ENCODE measurements around the gene CRACR2B. TPM values are rescaled to one million over a fixed set of nuclear protein-coding genes. Genes with fewer than 3 reads are reported as not detected.
A peak's percentile ranks its signal among the peaks of the same experiment; 100 is the strongest.

The CRACR2B gene
- total RNA-seq, 1 donor from 2014 or later: 50.9 TPM

DNA sequence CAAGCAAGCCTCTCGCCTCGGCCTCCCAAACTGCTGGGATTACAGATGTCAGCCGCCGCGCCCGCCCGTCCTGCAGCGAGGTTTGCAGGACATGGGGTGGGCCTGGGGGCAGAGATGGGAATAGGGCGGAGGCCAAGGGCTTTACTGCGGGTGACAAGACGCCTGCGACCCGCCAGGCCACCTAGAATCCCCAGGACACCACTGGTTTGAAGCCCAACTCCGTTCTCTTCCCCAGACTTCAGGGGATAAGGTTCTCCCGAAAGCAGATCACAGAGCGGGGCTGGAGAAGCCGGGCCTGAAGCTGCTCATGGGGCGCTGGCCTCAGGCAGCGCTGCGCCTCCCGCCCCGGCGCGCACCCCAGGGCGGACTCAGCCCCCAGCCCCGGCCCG is 14.3 kb downstream of the CRACR2B start:
- Mint-ChIP-seq H3K36me3 (ENCODE audit: insufficient read depth) (no peaks in the 10 kb centered on the region), H3K27me3 (peaks cover 3% of the 10 kb centered on the region), H3K9me3 (ENCODE audit: low read depth) (no peaks in the 10 kb centered on the region), H3K4me3 (ENCODE audit: low read depth) (peak overlapping the region; percentile 84), H3K27ac (peak overlapping the region; percentile 92), H3K4me1 (ENCODE audit: low read depth) (peaks cover 15% of the 10 kb centered on the region)
- no peak for TF ChIP-seq CTCF (IDR thresholded peaks at IDR 0.05; ENCODE audit: unreplicated experiment)
- DNase-seq (ENCODE audit: low spot score, unreplicated experiment): no peak

- peak; percentile 77 for DNase-seq (ENCODE audit: low spot score, unreplicated experiment)
- no peaks in the 10 kb centered on the region for H3K36me3 Mint-ChIP-seq (ENCODE audit: insufficient read depth)
- peak within 1 kb of the TSS; percentile 84 for H3K4me3 Mint-ChIP-seq (ENCODE audit: low read depth)
- H3K27ac Mint-ChIP-seq: peak within 1 kb of the TSS; percentile 92
- TF ChIP-seq CTCF (IDR thresholded peaks at IDR 0.05; ENCODE audit: unreplicated experiment): no peak
- peaks cover 15% of the 10 kb centered on the region for H3K4me1 Mint-ChIP-seq (ENCODE audit: low read depth)
- H3K27me3 Mint-ChIP-seq: peaks cover 3% of the 10 kb centered on the region
- no peaks in the 10 kb centered on the region for H3K9me3 Mint-ChIP-seq (ENCODE audit: low read depth)
Observed at GRCh38 chr11:842370-843002, 14.8 kb downstream of the CRACR2B start, which contains the start of the genes POLR2L and TSPAN4. Gene POLR2L, minus strand, starts transcription at chr11:842529. Its CDS starts 21 bp downstream, at chr11:842508. Gene TSPAN4, plus strand, starts transcription at chr11:842852. Its CDS starts 7,453 bp downstream, at chr11:850305.

DNA sequence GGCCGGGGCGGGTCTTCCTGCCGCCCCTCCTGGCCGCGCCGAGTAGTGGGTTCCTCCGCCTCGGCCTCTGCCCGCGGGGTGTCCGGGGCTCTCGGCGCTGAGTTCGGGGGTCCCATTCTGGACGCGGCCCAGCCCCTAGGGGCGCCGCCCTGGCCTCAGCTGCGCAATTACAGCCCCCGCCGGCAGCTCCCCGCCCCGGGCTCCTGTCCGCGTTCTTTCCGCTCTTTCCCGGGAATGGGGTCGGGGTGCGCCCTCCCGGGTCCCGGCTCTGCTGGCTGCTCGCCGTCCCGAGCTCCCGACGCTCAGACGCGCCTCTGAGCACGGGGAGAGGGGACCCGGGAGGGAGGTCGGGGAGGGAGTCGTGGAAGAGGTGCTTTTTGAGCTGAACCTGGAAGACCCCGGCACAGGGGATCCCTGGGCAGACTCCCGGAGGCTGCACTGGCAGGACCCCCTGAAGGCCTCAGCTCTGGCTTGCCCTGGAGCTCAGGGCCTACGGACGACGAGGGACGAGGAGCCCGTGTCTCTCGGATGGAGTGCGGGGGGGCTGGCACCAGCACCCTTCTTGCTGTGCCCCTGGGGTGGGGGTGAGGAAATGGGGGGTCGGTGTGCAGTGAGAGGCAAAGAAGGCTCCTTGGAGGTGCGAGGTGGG is 15.5 kb downstream of the CRACR2B start:
- Mint-ChIP-seq H3K27me3 (peaks cover 3% of the 10 kb centered on the region), H3K36me3 (ENCODE audit: insufficient read depth) (no peaks in the 10 kb centered on the region), H3K9me3 (ENCODE audit: low read depth) (no peaks in the 10 kb centered on the region), H3K4me1 (ENCODE audit: low read depth) (peaks cover 15% of the 10 kb centered on the region), H3K4me3 (ENCODE audit: low read depth) (peak overlapping the region; percentile 67), H3K27ac (peak overlapping the region; percentile 56)
- DNase-seq (ENCODE audit: low spot score, unreplicated experiment): no peak
- TF ChIP-seq CTCF (IDR thresholded peaks at IDR 0.05; ENCODE audit: unreplicated experiment): peak; percentile 37

DNA sequence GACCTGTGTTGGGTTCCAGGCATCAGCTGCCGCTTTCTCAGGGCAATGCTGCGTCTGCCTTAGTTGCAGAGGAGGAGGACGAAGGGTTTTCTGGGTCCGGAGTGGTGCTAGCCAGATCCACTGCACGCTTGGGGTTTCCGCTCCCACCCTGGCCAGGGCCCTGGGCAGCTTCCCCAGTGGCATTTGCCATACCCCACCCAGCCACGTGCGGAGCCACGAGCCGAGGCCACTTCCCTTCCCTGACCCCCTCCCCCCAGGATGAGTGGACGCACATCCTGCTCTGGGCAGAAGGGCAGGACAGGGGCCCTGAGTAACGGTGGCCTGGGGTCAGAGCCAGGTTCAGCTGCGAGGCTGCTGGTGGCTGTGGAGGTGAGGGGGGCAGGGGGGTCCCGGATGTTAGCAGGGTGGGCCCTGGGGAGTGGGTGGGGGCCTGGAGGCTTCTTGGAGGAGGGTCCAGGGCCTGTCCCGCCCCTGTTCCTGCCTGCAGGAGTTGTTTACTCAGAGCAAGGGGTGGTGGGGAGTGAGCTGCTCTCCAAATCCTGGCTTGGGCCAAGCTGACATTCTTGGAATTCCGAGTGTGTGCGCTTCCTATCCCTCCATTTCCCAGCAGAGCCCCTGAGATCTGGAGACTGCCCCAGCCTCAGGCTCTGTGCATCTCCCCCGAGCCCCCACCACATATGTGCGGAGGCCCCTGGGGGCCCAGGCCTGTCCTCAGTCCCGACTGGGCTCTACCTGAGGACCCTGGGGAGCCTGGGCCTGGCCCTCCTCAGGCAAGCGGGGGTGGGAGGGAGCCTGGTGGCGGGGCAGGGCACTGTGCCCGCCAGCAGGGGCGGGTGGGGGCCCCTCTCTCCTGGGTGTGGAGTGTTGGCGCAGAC is 16.3 kb downstream of the CRACR2B start:
- Mint-ChIP-seq H3K27ac (peak overlapping the region; percentile 64), H3K4me1 (ENCODE audit: low read depth) (peaks cover 15% of the 10 kb centered on the region), H3K27me3 (peaks cover 3% of the 10 kb centered on the region), H3K4me3 (ENCODE audit: low read depth) (peak overlapping the region; percentile 67), H3K36me3 (ENCODE audit: insufficient read depth) (no peaks in the 10 kb centered on the region), H3K9me3 (ENCODE audit: low read depth) (no peaks in the 10 kb centered on the region)
- no peak for TF ChIP-seq CTCF (IDR thresholded peaks at IDR 0.05; ENCODE audit: unreplicated experiment)
- DNase-seq (ENCODE audit: low spot score, unreplicated experiment): peak; percentile 37

All from progenitor cell of endocrine pancreas (in vitro differentiated cells).